Measurements from ENCODE around the gene ERBB2.
"Not testable (repeated sequence)": the region's sequence is repeated elsewhere in the genome, so short reads cannot be mapped to it uniquely, and the experiment has no call there.

DNA sequence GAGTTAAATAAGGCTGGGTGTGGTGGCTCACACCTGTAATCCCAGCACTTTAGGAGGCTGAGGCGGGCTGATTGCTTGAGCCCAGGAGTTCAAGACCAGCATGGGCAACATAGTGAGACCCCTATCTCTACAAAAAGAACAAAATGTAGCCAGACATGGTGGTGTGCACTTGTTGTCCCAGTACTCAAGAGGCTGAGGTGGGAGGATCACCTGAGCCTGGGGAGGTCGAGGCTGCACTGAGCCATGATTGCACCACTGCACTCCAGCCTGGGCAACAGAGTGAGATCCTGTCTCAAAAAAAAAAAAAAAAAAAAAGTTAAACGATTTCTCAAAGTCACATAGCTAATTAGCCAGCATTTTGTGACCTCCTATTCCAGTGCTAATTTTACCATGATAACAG, 64.3 kb downstream of the ERBB2 start:
- TF ChIP-seq, protein P1, sequence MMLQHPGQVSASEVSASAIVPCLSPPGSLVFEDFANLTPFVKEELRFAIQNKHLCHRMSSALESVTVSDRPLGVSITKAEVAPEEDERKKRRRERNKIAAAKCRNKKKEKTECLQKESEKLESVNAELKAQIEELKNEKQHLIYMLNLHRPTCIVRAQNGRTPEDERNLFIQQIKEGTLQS (IDR thresholded peaks at IDR 0.05; ENCODE audit: borderline replicate concordance, extremely low read depth, low read depth, low read length), result not testable (repeated sequence)
- TF ChIP-seq YY1 (IDR thresholded peaks at IDR 0.05; ENCODE audit: low read depth, low read length); BCL11A (IDR thresholded peaks at IDR 0.05; ENCODE audit: low read depth, low read length); CEBPB (IDR thresholded peaks at IDR 0.05; ENCODE audit: borderline replicate concordance in 1 of 2, low read depth in 2 of 2, low read length in 2 of 2); POLR2A (IDR thresholded peaks at IDR 0.05; ENCODE audit: low read depth, low read length): not testable (repeated sequence)
- TF ChIP-seq, protein P2, sequence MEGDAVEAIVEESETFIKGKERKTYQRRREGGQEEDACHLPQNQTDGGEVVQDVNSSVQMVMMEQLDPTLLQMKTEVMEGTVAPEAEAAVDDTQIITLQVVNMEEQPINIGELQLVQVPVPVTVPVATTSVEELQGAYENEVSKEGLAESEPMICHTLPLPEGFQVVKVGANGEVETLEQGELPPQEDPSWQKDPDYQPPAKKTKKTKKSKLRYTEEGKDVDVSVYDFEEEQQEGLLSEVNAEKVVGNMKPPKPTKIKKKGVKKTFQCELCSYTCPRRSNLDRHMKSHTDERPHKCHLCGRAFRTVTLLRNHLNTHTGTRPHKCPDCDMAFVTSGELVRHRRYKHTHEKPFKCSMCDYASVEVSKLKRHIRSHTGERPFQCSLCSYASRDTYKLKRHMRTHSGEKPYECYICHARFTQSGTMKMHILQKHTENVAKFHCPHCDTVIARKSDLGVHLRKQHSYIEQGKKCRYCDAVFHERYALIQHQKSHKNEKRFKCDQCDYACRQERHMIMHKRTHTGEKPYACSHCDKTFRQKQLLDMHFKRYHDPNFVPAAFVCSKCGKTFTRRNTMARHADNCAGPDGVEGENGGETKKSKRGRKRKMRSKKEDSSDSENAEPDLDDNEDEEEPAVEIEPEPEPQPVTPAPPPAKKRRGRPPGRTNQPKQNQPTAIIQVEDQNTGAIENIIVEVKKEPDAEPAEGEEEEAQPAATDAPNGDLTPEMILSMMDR (IDR thresholded peaks at IDR 0.05 in 2 of 3, conservative IDR thresholded peaks at IDR 0.05 in 1 of 3; ENCODE audit: control insufficient read depth in 2 of 3, extremely low read depth in 1 of 3, insufficient read depth in 1 of 3, low read depth in 3 of 3, low read length in 3 of 3), result not testable (repeated sequence)
- TF ChIP-seq, protein P3, sequence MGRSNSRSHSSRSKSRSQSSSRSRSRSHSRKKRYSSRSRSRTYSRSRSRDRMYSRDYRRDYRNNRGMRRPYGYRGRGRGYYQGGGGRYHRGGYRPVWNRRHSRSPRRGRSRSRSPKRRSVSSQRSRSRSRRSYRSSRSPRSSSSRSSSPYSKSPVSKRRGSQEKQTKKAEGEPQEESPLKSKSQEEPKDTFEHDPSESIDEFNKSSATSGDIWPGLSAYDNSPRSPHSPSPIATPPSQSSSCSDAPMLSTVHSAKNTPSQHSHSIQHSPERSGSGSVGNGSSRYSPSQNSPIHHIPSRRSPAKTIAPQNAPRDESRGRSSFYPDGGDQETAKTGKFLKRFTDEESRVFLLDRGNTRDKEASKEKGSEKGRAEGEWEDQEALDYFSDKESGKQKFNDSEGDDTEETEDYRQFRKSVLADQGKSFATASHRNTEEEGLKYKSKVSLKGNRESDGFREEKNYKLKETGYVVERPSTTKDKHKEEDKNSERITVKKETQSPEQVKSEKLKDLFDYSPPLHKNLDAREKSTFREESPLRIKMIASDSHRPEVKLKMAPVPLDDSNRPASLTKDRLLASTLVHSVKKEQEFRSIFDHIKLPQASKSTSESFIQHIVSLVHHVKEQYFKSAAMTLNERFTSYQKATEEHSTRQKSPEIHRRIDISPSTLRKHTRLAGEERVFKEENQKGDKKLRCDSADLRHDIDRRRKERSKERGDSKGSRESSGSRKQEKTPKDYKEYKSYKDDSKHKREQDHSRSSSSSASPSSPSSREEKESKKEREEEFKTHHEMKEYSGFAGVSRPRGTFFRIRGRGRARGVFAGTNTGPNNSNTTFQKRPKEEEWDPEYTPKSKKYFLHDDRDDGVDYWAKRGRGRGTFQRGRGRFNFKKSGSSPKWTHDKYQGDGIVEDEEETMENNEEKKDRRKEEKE (IDR thresholded peaks at IDR 0.05), result not testable (repeated sequence)
- TF ChIP-seq, protein P4, sequence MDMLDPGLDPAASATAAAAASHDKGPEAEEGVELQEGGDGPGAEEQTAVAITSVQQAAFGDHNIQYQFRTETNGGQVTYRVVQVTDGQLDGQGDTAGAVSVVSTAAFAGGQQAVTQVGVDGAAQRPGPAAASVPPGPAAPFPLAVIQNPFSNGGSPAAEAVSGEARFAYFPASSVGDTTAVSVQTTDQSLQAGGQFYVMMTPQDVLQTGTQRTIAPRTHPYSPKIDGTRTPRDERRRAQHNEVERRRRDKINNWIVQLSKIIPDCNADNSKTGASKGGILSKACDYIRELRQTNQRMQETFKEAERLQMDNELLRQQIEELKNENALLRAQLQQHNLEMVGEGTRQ (IDR thresholded peaks at IDR 0.05; ENCODE audit: borderline replicate concordance, low read depth, low read length), result not testable (repeated sequence)
- TF ChIP-seq, protein P5, sequence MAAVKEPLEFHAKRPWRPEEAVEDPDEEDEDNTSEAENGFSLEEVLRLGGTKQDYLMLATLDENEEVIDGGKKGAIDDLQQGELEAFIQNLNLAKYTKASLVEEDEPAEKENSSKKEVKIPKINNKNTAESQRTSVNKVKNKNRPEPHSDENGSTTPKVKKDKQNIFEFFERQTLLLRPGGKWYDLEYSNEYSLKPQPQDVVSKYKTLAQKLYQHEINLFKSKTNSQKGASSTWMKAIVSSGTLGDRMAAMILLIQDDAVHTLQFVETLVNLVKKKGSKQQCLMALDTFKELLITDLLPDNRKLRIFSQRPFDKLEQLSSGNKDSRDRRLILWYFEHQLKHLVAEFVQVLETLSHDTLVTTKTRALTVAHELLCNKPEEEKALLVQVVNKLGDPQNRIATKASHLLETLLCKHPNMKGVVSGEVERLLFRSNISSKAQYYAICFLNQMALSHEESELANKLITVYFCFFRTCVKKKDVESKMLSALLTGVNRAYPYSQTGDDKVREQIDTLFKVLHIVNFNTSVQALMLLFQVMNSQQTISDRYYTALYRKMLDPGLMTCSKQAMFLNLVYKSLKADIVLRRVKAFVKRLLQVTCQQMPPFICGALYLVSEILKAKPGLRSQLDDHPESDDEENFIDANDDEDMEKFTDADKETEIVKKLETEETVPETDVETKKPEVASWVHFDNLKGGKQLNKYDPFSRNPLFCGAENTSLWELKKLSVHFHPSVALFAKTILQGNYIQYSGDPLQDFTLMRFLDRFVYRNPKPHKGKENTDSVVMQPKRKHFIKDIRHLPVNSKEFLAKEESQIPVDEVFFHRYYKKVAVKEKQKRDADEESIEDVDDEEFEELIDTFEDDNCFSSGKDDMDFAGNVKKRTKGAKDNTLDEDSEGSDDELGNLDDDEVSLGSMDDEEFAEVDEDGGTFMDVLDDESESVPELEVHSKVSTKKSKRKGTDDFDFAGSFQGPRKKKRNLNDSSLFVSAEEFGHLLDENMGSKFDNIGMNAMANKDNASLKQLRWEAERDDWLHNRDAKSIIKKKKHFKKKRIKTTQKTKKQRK (IDR thresholded peaks at IDR 0.05; ENCODE audit: low read depth, low read length), result not testable (repeated sequence)
